KOPT-K1 (cell line): ENCODE results near the gene AUTS2.

Experiments
- H3K27ac ChIP-seq: fragments of 200-600 bp; sonication (generic); 2 replicates; pipeline ENCODE4 v1.5.1; 2016; ENCODE audit warnings: antibody characterized with exemption, mild to moderate bottlenecking, low read depth, low read length; ENCODE audit not compliant: poor library complexity, severe bottlenecking
- H3K36me3 ChIP-seq: fragments of 200-600 bp; sonication (generic); 2 replicates; pipeline ENCODE4 v1.5.1; 2017; ENCODE audit warnings: antibody characterized with exemption, mild to moderate bottlenecking, low read length, moderate library complexity; ENCODE audit not compliant: insufficient read depth
- H3K9me3 ChIP-seq: fragments of 200-600 bp; sonication (generic); 2 replicates; pipeline ENCODE4 v1.5.1; 2017; ENCODE audit warnings: antibody characterized with exemption, low read length, mild to moderate bottlenecking; ENCODE audit not compliant: insufficient read depth, poor library complexity, severe bottlenecking

Gene AUTS2

GRCh38 chr7:70766109-70766508 is 1167.8 kb downstream of the AUTS2 start:
- no peaks in the 10 kb centered on the region for H3K36me3 ChIP-seq
- no peaks in the 10 kb centered on the region for H3K9me3 ChIP-seq
- no peak overlapping the region for H3K27ac ChIP-seq

- H3K27ac ChIP-seq = no peak overlapping the region
- no peaks in the 10 kb centered on the region for H3K9me3 ChIP-seq
- H3K36me3 ChIP-seq = no peaks in the 10 kb centered on the region
Observed at GRCh38 chr7:70766694-70767093, 1168.4 kb downstream of the AUTS2 start.

GRCh38 chr7:70770154-70770553 is 1171.9 kb downstream of the AUTS2 start:
- Histone ChIP-seq H3K36me3 (no peaks in the 10 kb centered on the region), H3K27ac (no peak overlapping the region), H3K9me3 (no peaks in the 10 kb centered on the region)

- Histone ChIP-seq H3K27ac (no peak overlapping the region), H3K9me3 (no peaks in the 10 kb centered on the region), H3K36me3 (no peaks in the 10 kb centered on the region)
Observed at GRCh38 chr7:70771451-70771850, 1173.2 kb downstream of the AUTS2 start.

- no peaks in the 10 kb centered on the region for H3K36me3 ChIP-seq
- no peaks in the 10 kb centered on the region for H3K9me3 ChIP-seq
Observed at GRCh38 chr7:70772891-70773290, 1174.6 kb downstream of the AUTS2 start.

GRCh38 chr7:70773406-70773805 is 1175.1 kb downstream of the AUTS2 start:
- H3K27ac ChIP-seq = no peak overlapping the region
- no peaks in the 10 kb centered on the region for H3K9me3 ChIP-seq
- H3K36me3 ChIP-seq = no peaks in the 10 kb centered on the region

More at GRCh38 chr7:70772891-70773290, 1174.6 kb downstream of the AUTS2 start:
- H3K27ac ChIP-seq = no peak overlapping the region

GRCh38 chr7:70774950-70775527 is 1176.8 kb downstream of the AUTS2 start:
- H3K36me3 ChIP-seq = no peaks in the 10 kb centered on the region
- no peak overlapping the region for H3K27ac ChIP-seq
- H3K9me3 ChIP-seq = no peaks in the 10 kb centered on the region

GRCh38 chr7:70775570-70776156 is 1177.4 kb downstream of the AUTS2 start:
- no peaks in the 10 kb centered on the region for H3K36me3 ChIP-seq
- H3K9me3 ChIP-seq = no peaks in the 10 kb centered on the region
- H3K27ac ChIP-seq = no peak overlapping the region

- H3K9me3 ChIP-seq = no peaks in the 10 kb centered on the region
- peak overlapping the region; percentile 25 for H3K27ac ChIP-seq
- H3K36me3 ChIP-seq = no peaks in the 10 kb centered on the region
Observed at GRCh38 chr7:70776627-70777101, 1178.4 kb downstream of the AUTS2 start.

GRCh38 chr7:70777251-70777650 is 1179.0 kb downstream of the AUTS2 start:
- peak overlapping the region; percentile 25 for H3K27ac ChIP-seq
- H3K36me3 ChIP-seq = no peaks in the 10 kb centered on the region
- H3K9me3 ChIP-seq = no peaks in the 10 kb centered on the region

GRCh38 chr7:70778585-70778984 is 1180.3 kb downstream of the AUTS2 start:
- H3K27ac ChIP-seq = peak overlapping the region; percentile 52
- H3K36me3 ChIP-seq = no peaks in the 10 kb centered on the region
- no peaks in the 10 kb centered on the region for H3K9me3 ChIP-seq

- Histone ChIP-seq H3K36me3 (no peaks in the 10 kb centered on the region), H3K9me3 (no peaks in the 10 kb centered on the region), H3K27ac (peak overlapping the region; percentile 52)
Observed at GRCh38 chr7:70779321-70779720, 1181.0 kb downstream of the AUTS2 start.

GRCh38 chr7:70781922-70782311 is 1183.6 kb downstream of the AUTS2 start:
- no peaks in the 10 kb centered on the region for H3K9me3 ChIP-seq
- no peak overlapping the region for H3K27ac ChIP-seq
- H3K36me3 ChIP-seq = no peaks in the 10 kb centered on the region

- Histone ChIP-seq H3K9me3 (no peaks in the 10 kb centered on the region), H3K36me3 (no peaks in the 10 kb centered on the region), H3K27ac (no peak overlapping the region)
Observed at GRCh38 chr7:70782796-70783195, 1184.5 kb downstream of the AUTS2 start.

- Histone ChIP-seq H3K27ac (no peak overlapping the region), H3K36me3 (no peaks in the 10 kb centered on the region), H3K9me3 (peaks cover 6% of the 10 kb centered on the region)
Observed at GRCh38 chr7:70785427-70785826, 1187.2 kb downstream of the AUTS2 start.

- Histone ChIP-seq H3K27ac (no peak overlapping the region), H3K36me3 (no peaks in the 10 kb centered on the region), H3K9me3 (peaks cover 6% of the 10 kb centered on the region)
Observed at GRCh38 chr7:70786076-70786475, 1187.8 kb downstream of the AUTS2 start.
